Measurements from ENCODE around the gene RELB.

The RELB gene

DNA sequence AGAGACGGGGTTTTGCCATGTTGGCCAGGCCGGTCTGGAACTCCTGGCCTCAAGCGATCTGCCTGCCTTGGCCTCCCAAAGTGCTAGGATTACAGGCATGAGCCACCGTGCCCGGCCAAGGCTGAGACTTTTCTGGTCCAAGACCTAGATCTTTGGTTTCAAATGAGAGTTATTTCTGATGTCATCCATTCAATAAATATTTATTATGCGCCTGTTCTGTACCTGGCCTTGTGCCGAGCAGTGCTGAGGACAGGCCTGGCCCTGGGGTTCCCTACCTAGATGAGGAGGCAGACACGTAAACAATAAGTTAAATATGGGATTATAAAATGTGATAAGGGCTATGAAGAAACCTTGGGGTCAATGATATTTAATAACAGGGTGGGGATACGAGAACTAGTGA lies 4.5 kb downstream of the RELB start:
- H3K36me3 ChIP-seq (ENCODE audit: insufficient read depth, low read length) = no peaks in the 10 kb centered on the region
- H3K27ac ChIP-seq = no peak overlapping the region
- H3K9ac ChIP-seq (ENCODE audit: insufficient read length) = no peak overlapping the region
- TF ChIP-seq EZH2 (IDR thresholded peaks at IDR 0.05) = no peak
- no peak for DNase-seq (ENCODE audit: low read depth, low spot score)
- no peaks in the 10 kb centered on the region for H3K9me3 ChIP-seq (ENCODE audit: low read depth, low read length)
- H3K4me3 ChIP-seq = no peak overlapping the region

DNA sequence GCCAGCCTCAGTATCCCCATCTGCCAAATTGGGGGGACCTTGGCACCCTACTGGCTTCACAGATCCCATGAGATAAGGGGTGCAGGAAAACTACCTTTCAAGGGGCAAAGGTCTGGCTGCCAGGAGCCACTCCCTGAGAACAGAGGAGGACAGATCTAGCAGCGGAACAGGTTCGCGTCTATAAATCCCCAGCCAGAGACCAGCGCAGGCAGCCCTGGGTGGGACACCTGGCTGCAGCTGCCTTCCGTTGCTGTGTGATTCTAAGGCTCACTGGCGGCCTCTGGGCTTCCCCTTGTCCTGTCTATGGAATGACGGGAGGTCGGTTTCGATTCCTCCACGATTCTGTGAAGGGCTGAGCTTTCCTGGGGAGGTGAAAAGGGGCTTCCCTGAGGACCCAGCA lies 7.3 kb downstream of the RELB start:
- H3K9me3 ChIP-seq (ENCODE audit: low read depth, low read length) = no peaks in the 10 kb centered on the region
- H3K36me3 ChIP-seq (ENCODE audit: insufficient read depth, low read length) = no peaks in the 10 kb centered on the region
- no peak for DNase-seq (ENCODE audit: low read depth, low spot score)
- H3K4me3 ChIP-seq = no peak overlapping the region
- no peak for TF ChIP-seq POLR2AphosphoS5 (IDR thresholded peaks at IDR 0.05; ENCODE audit: borderline replicate concordance, low read depth, low read length)
- no peak for TF ChIP-seq EZH2 (IDR thresholded peaks at IDR 0.05)
- TF ChIP-seq FOXP2 (optimal IDR thresholded peaks at IDR 0.05; ENCODE audit: control extremely low read depth, extremely low read length, insufficient read depth) = no peak
- H3K27ac ChIP-seq = no peak overlapping the region
- H3K9ac ChIP-seq (ENCODE audit: insufficient read length) = no peak overlapping the region

- no peak for DNase-seq (ENCODE audit: low read depth, low spot score)
- H3K9ac ChIP-seq (ENCODE audit: insufficient read length) = no peak overlapping the region
- TF ChIP-seq EZH2 (IDR thresholded peaks at IDR 0.05) = no peak
- TF ChIP-seq FOXP2 (optimal IDR thresholded peaks at IDR 0.05; ENCODE audit: control extremely low read depth, extremely low read length, insufficient read depth) = no peak
- no peak for TF ChIP-seq POLR2AphosphoS5 (IDR thresholded peaks at IDR 0.05; ENCODE audit: borderline replicate concordance, low read depth, low read length)
- H3K36me3 ChIP-seq (ENCODE audit: insufficient read depth, low read length) = no peaks in the 10 kb centered on the region
- H3K27ac ChIP-seq = no peak overlapping the region
- H3K4me3 ChIP-seq = no peak overlapping the region
- H3K9me3 ChIP-seq (ENCODE audit: low read depth, low read length) = no peaks in the 10 kb centered on the region
These were observed 8.5 kb downstream of the RELB start for GRCh38 chr19:45009625-45010255.

DNA sequence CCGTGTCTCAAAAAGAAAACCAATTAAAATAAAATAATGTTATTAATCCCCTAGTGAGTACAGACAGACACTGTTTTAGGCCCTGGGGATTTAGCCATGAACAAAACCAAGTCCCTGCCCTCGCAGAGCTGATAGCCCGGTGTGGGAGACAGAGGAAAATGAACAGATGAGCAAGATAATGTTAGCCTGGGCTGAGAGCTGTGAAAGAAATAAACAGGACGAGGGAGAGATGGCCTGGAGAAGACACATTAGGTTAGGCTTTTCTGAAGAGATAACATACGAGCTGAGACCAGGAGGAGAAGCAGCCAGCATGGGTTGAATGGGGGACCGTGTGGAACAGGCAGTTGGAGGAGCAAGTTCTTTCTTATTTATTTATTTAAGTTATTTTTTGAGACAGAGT lies 9.0 kb downstream of the RELB start:
- Histone ChIP-seq H3K27ac (no peak overlapping the region), H3K36me3 (ENCODE audit: insufficient read depth, low read length) (no peaks in the 10 kb centered on the region), H3K9ac (ENCODE audit: insufficient read length) (no peak overlapping the region), H3K4me3 (no peak overlapping the region), H3K9me3 (ENCODE audit: low read depth, low read length) (no peaks in the 10 kb centered on the region)
- DNase-seq (ENCODE audit: low read depth, low spot score) = no peak
- TF ChIP-seq FOXP2 (optimal IDR thresholded peaks at IDR 0.05; ENCODE audit: control extremely low read depth, extremely low read length, insufficient read depth) = no peak
- no peak for TF ChIP-seq EZH2 (IDR thresholded peaks at IDR 0.05)
- TF ChIP-seq POLR2AphosphoS5 (IDR thresholded peaks at IDR 0.05; ENCODE audit: borderline replicate concordance, low read depth, low read length) = no peak

DNA sequence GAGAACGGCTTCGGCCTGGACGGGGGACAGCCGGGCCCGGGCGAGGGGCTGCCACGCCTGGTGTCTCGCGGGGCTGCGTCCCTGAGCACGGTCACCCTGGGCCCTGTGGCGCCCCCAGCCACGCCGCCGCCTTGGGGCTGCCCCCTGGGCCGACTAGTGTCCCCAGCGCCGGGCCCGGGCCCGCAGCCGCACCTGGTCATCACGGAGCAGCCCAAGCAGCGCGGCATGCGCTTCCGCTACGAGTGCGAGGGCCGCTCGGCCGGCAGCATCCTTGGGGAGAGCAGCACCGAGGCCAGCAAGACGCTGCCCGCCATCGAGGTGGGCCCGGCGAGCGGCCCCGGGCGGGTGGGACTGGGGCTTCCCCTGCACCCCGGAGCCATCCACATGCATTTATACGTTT lies 10.7 kb downstream of the RELB start:
- H3K36me3 ChIP-seq (ENCODE audit: insufficient read depth, low read length) = no peaks in the 10 kb centered on the region
- no peak for DNase-seq (ENCODE audit: low read depth, low spot score)
- no peak for TF ChIP-seq EZH2 (IDR thresholded peaks at IDR 0.05)
- TF ChIP-seq FOXP2 (optimal IDR thresholded peaks at IDR 0.05; ENCODE audit: control extremely low read depth, extremely low read length, insufficient read depth) = no peak
- H3K4me3 ChIP-seq = no peak overlapping the region
- H3K9ac ChIP-seq (ENCODE audit: insufficient read length) = no peak overlapping the region
- no peaks in the 10 kb centered on the region for H3K9me3 ChIP-seq (ENCODE audit: low read depth, low read length)
- no peak overlapping the region for H3K27ac ChIP-seq

- Histone ChIP-seq H3K9me3 (ENCODE audit: low read depth, low read length) (no peaks in the 10 kb centered on the region), H3K9ac (ENCODE audit: insufficient read length) (no peak overlapping the region), H3K36me3 (ENCODE audit: insufficient read depth, low read length) (no peaks in the 10 kb centered on the region), H3K4me3 (no peak overlapping the region), H3K27ac (no peak overlapping the region)
- TF ChIP-seq EZH2 (IDR thresholded peaks at IDR 0.05) (no peak), POLR2AphosphoS5 (IDR thresholded peaks at IDR 0.05; ENCODE audit: borderline replicate concordance, low read depth, low read length) (no peak), FOXP2 (optimal IDR thresholded peaks at IDR 0.05; ENCODE audit: control extremely low read depth, extremely low read length, insufficient read depth) (no peak)
- DNase-seq (ENCODE audit: low read depth, low spot score) = no peak
These were observed 15.4 kb downstream of the RELB start for GRCh38 chr19:45016388-45017314.

- no peak for DNase-seq (ENCODE audit: low read depth, low spot score)
- Histone ChIP-seq H3K27ac (no peak overlapping the region), H3K9me3 (ENCODE audit: low read depth, low read length) (no peaks in the 10 kb centered on the region), H3K36me3 (ENCODE audit: insufficient read depth, low read length) (no peaks in the 10 kb centered on the region), H3K4me3 (no peak overlapping the region), H3K9ac (ENCODE audit: insufficient read length) (no peak overlapping the region)
- TF ChIP-seq EZH2 (IDR thresholded peaks at IDR 0.05) = no peak
- TF ChIP-seq POLR2AphosphoS5 (IDR thresholded peaks at IDR 0.05; ENCODE audit: borderline replicate concordance, low read depth, low read length) = no peak
- no peak for TF ChIP-seq FOXP2 (optimal IDR thresholded peaks at IDR 0.05; ENCODE audit: control extremely low read depth, extremely low read length, insufficient read depth)
These were observed 17.9 kb downstream of the RELB start for GRCh38 chr19:45019187-45019586.

DNA sequence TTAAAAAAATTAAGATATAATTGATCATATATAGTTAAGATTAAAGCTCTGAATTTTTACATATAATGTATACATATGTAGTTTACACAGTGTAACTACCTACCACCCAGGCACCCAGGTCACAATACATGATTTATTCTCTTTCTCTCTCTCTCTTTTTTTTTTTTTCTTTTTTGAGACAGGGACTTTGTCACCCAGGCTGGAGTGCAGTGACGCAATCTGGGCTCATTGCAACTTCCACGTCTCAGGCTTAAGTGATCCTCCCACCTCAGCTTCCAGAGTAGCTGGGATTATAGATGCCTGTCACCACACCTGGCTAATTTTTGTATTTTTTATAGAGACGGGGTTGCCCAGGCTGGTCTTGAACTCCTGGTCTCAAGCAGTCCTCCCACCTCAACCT lies 18.8 kb downstream of the RELB start:
- Histone ChIP-seq H3K9ac (ENCODE audit: insufficient read length) (no peak overlapping the region), H3K4me3 (no peak overlapping the region), H3K9me3 (ENCODE audit: low read depth, low read length) (no peaks in the 10 kb centered on the region), H3K36me3 (ENCODE audit: insufficient read depth, low read length) (no peaks in the 10 kb centered on the region), H3K27ac (no peak overlapping the region)
- TF ChIP-seq FOXP2 (optimal IDR thresholded peaks at IDR 0.05; ENCODE audit: control extremely low read depth, extremely low read length, insufficient read depth) (no peak), EZH2 (IDR thresholded peaks at IDR 0.05) (no peak), POLR2AphosphoS5 (IDR thresholded peaks at IDR 0.05; ENCODE audit: borderline replicate concordance, low read depth, low read length) (no peak)
- no peak for DNase-seq (ENCODE audit: low read depth, low spot score)
